Measurements from ENCODE around the gene SUSD5. TPM values are rescaled to one million over a fixed set of nuclear protein-coding genes. Genes with fewer than 3 reads are reported as not detected.

The SUSD5 gene
- total RNA-seq, 1 experiment from 2014 or later: 4.9 TPM

- H3K27me3 Mint-ChIP-seq (ENCODE audit: low read depth): no peaks in the 10 kb centered on the region; the same call in 1 of the 2 replicates
- no peak for TF ChIP-seq CTCF (conservative IDR thresholded peaks at IDR 0.05)
Measured at GRCh38 chr3:33155301-33155700, 63.3 kb downstream of the SUSD5 start.

More at GRCh38 chr3:33155301-33155700, 63.3 kb downstream of the SUSD5 start:
- Histone ChIP-seq H3K9me3 (ENCODE audit: control insufficient read depth, low read depth, low read length) (no peaks in the 10 kb centered on the region), H2BK120ac (ENCODE audit: low read depth, low read length, poor library complexity, severe bottlenecking) (no peak overlapping the region), H3K27me3 (ENCODE audit: insufficient read depth, low read length) (no peaks in the 10 kb centered on the region), H3K79me2 (ENCODE audit: insufficient read depth, low read length) (no peaks in the 10 kb centered on the region), H2BK12ac (ENCODE audit: insufficient read length, low read depth, low read length) (no peak overlapping the region), H2BK15ac (ENCODE audit: low read depth, low read length) (no peak overlapping the region), H2BK5ac (ENCODE audit: insufficient read length, low read length) (no peak overlapping the region), H3K9ac (ENCODE audit: extremely low read depth, insufficient read length, low read length) (no peak overlapping the region), H3K79me1 (ENCODE audit: insufficient read depth, low read depth, low read length, poor library complexity, severe bottlenecking) (no peaks in the 10 kb centered on the region), H3K27ac (ENCODE audit: insufficient read length, low read depth, low read length) (no peak overlapping the region), H4K91ac (ENCODE audit: insufficient read length, low read depth, low read length) (no peak overlapping the region), H3K18ac (ENCODE audit: insufficient read length, low read depth, low read length) (no peak overlapping the region), H4K20me1 (ENCODE audit: control insufficient read depth, insufficient read depth, insufficient read length) (no peaks in the 10 kb centered on the region), H2BK20ac (ENCODE audit: low read depth, low read length, poor library complexity, severe bottlenecking) (no peak overlapping the region), H4K5ac (ENCODE audit: insufficient read length, low read depth, low read length) (no peak overlapping the region), H3K4me2 (ENCODE audit: insufficient read depth, insufficient read length, low read length) (no peak overlapping the region), H2AK5ac (ENCODE audit: insufficient read length, low read length) (no peak overlapping the region), H3K23ac (ENCODE audit: insufficient read length, low read depth, low read length) (no peak overlapping the region), H2AFZ (ENCODE audit: low read length) (no peak overlapping the region), H3K23me2 (ENCODE audit: insufficient read length, low read depth, low read length, poor library complexity, severe bottlenecking) (no peaks in the 10 kb centered on the region), H3T11ph (ENCODE audit: low read length) (no peak overlapping the region), H3K56ac (ENCODE audit: insufficient read length, low read depth, low read length) (no peak overlapping the region), H3K14ac (ENCODE audit: insufficient read depth, low read length) (no peak overlapping the region), H3K4ac (ENCODE audit: low read depth, low read length) (no peak overlapping the region), H4K8ac (replicated peaks; ENCODE audit: insufficient read length, low read depth, low read length) (no peak overlapping the region), H3K4me1 (ENCODE audit: insufficient read depth, low read length) (no peaks in the 10 kb centered on the region)
- Mint-ChIP-seq H3K4me3 (no peak overlapping the region), H3K4me1 (peaks cover 4% of the 10 kb centered on the region in 2 experiments; a peak in 2 of 4 replicates), H3K36me3 (ENCODE audit: insufficient read depth in 1 of 3, low read depth in 3 of 3) (peaks cover 0 to 2% (median 2%) of the 10 kb centered on the region in 3 experiments; a peak in 3 of 7 replicates), H3K9me3 (no peaks in the 10 kb centered on the region), H3K27ac (no peak overlapping the region)
- no peak for DNase-seq
- WGBS (ENCODE audit: extremely low coverage, insufficient read length, low lambda C conversion rate): no CpG with 5 or more reads among the region's 3 CpGs
